Activated CD4-positive, alpha-beta T cell treated with anti-CD3 and anti-CD28 coated beads, Interleukin-2, amount 50 U/mL, for 4 hours (primary cell): ENCODE data around the gene CISH.

Source experiments
- DNase-seq, 2 experiments: peaks; one replicate each; pipeline ENCODE4 v3.0.0-alpha.2; 2020

CISH gene

DNA sequence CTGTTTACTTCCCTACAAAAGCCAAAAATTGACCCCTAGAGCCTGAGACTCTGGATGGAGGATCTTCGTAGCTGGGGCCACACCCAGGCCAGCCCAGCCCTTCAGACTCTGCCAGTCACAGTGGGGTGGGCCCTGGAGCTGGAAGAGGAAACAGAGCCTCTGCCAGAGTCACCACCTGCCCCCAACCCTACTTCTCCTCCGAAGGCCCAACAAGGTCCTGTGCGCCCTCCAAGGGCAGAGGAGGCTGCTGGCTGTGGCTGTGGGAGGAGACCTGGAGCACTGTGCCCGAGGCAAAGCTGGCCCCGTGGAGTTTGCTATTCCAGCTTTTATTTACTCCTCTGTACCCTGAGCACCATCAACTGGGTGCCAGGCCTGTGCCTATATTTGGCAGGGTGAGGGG, 19.0 kb downstream of the CISH start:
- DNase-seq = no peak

GRCh38 chr3:50591196-50591741, 20.3 kb downstream of the CISH start:
- no peak for DNase-seq

DNA sequence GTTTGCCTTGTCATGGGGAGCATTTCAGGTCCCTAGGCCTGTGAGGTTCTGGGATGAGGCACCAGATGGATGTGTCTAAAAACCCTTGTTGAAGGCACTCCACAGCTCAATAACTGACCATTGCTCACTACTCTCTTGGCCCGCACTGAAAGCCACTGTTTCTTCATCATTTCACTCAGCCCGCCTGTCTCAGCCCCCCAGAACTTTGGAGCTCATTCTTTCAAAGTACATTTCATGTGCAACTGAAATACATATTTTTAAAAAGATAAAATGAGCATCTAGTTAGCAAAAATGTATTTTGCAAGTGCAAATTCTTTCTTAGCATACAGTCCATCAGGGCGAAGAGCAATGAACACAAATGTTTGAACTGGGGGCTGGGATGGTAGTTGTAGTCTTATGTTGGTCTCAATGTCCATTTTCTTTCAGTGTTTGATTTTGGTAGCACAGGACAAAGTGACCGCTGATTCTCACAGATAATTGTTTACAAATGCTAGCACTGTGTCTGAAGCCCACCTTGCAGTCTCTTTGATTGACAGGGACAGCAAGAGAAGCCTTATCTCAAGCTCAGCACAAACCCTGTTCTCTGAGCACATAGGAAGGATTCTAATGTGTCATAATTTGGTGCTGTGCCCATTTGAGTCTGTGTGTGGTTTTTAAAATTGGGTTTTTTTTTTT, 22.7 kb downstream of the CISH start:
- DNase-seq = no peak

- peak; percentile 61 to 70 for DNase-seq
Measured at GRCh38 chr3:50587806-50588758, 23.5 kb downstream of the CISH start.

DNA sequence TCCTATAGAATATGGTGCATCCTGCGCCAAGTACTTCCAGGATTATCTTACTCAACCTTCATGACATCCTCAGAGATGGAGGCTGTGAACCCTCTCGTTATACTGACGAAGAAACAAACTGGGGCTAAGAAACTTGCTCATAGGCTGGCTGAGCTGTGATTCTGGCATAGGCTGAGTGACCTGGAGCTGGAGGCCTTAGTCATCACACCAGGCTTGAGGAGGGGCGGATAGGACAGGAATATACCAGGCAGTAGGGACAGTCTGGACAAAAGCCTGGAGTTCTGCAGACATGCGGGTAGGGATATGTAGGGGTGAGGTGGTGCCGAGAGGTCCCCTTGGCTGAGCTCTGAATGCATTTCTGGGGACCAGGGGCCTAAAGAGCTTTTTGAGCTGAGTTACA, 24.2 kb downstream of the CISH start:
- no peak for DNase-seq

DNA sequence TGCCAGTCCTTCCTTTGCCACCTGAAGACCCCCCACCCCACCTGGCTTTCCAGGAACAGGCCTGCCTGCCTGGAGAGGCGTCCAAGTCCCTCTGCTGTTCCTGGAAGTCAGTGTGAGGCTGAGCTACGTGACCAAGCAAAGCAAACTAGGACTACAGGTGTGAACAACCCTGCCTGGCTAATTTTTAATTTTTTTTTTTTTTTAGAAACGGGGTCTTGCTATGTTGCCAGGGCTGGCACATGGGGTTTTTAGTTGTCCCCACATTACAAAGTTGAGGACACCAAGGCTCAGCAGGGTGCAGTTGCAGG, 24.9 kb downstream of the CISH start:
- DNase-seq = no peak

DNA sequence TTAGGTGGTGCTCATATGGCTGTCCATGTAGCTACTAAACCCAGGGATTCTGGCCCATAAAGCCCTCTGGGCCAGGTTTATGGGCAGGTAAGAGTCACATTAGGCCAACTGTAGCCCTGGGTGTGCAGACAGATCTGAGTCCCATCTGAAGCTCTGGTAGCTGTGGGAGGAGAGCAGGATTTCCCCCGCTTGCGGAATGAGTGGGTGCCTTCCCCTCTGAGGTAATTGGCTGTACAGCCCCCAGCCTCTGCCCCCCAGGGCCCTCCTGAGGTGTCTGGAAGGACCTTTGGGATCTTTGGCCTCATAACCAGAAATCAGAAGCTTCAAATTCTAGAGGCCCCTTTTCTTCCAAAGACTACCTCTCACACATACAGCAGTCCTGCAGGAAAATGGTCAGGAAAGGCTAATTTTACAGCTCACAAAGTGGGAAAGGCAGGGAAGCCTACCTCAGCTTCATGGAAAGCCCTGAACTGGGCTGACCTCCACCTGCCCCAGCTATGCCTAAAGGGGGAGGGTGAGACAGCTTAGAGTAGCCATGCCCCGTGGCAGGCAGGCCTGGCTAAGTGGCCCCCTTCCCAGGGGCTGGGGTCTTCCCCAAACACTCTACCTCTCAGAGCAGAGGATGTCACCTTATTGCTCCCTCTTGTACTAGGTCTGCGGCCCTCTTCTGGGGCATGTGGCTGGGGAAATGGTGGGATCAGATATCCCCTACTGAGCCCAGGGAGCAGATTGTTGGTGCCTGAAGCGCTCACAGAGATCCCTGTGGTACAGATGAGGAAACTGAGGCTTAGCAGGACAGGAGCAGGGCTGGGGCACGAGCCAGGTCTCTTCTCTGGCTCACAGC, 25.4 kb downstream of the CISH start:
- DNase-seq = no peak

- DNase-seq = no peak
Measured at GRCh38 chr3:50584391-50584790, 27.2 kb downstream of the CISH start.

- no peak for DNase-seq
Measured at GRCh38 chr3:50583897-50584296, 27.7 kb downstream of the CISH start.

GRCh38 chr3:50582083-50582482, 29.5 kb downstream of the CISH start:
- DNase-seq = no peak

- DNase-seq = no peak
Measured at GRCh38 chr3:50581459-50581842, 30.1 kb downstream of the CISH start.

DNA sequence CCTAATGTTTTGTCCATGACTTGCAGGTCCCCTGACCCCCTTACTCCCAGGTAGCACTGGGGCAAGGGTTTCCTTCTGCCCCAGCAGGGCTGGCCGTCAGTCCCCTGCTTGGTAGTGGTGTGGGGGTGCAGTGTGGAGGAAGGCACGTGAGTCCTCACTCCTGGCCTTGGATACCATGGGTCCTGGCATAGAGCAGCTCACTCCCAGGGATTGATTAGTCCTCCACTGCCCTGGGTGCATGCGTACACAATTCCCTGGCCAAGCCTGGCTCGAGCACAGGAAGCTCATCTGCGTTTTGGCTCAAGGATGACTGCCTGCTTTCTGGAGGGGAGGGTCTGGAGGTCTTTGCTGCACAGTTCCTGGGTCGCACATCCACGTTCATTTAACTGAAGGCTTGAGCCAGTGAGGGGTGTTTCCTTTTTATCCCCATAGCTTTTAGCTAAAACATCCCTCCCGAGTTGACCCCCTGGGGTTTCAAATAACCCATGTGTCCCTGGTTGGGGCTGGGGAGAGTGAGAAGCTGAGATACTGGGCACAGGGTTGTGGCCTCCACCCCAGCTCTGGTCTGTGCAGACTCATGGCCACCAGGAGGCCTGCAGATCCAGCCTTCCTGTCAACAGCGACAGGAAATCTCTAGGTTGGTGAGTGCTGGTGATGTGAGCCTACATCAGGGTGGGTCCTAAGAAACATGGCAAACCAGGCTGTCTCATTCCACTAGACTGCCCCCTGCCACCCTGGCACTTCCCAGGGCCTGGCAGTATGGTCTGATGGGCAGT, 30.7 kb downstream of the CISH start:
- no peak for DNase-seq

- no peak for DNase-seq
Measured at GRCh38 chr3:50577348-50577747, 34.2 kb downstream of the CISH start.

GRCh38 chr3:50575372-50575771, 36.2 kb downstream of the CISH start:
- DNase-seq = no peak

- DNase-seq = no peak
Measured at GRCh38 chr3:50574444-50574831, 37.1 kb downstream of the CISH start.

DNA sequence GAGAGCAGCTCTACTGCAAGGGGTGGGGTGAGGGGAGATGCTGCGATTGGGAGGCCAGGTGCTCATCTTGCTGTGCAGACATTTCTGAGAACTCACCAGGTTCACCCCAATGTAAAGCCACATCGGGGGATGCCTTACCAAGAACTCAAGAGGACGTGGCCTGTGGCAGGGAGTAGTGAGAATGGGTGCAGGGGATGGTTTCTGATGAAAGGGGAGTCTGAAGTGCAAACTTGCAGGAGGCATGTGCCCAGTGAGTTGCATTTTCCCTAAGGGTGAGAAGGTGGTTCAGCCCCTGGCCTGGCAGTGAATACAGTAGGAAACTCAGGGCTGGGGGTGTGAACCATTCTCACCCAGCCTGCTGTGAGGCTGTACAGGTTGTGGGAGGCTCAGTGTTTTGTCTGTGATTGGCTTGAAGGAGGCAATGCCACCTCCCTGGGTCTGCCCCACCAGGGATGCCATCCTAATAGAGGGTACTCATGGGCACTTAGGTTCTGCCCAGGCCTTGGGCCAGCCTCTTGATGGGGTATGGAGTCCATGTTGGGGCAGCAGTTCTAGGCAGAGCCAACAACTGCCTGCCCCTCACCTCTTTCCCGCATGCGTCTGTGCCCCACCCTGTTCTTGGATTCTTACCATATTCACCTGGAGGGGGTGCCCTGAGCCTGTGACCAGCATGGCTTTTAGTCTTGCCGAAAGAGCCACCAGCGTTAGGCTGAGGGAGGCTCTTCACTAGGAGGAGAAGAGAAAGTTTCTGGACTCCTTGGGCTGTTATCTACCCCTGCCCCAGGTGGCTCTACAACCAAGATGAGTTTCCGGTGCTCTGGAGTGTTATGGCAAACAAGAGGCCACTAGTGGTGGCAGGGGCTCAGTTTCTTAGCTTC, 37.8 kb downstream of the CISH start:
- peak; percentile 68 to 78 for DNase-seq

DNA sequence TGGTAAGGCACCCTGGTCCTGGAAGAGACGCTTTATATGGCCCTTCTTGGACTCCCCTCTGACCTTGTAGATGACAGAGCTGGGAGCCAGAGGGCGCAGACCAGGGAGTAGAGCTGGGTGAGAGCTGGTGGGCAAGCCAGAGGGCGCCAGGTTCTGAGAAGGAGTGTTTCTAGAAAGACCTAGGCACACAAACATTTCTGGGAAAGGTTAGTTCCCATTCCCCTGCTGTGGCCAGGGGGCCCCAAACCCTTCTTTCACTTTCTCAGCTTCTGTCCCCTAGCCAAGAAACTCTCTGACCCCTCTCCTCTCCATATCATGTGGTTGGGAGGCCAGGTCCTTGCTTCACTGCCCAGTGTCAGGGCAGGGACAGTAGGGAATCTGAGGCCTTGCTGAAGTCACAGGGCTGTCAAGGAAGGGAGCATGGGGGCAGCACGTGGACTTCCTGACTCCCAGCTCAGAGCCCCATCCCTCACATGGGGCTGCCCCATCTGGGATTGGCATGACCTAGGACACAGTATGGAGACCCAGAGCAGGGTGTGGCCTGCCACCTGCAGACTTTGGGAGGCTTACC, 38.7 kb downstream of the CISH start:
- DNase-seq = peak; percentile 19 to 28

GRCh38 chr3:50572158-50572557, 39.4 kb downstream of the CISH start:
- peak; percentile 78 to 80 for DNase-seq

- DNase-seq = no peak
Measured at GRCh38 chr3:50571486-50571885, 40.1 kb downstream of the CISH start.

DNA sequence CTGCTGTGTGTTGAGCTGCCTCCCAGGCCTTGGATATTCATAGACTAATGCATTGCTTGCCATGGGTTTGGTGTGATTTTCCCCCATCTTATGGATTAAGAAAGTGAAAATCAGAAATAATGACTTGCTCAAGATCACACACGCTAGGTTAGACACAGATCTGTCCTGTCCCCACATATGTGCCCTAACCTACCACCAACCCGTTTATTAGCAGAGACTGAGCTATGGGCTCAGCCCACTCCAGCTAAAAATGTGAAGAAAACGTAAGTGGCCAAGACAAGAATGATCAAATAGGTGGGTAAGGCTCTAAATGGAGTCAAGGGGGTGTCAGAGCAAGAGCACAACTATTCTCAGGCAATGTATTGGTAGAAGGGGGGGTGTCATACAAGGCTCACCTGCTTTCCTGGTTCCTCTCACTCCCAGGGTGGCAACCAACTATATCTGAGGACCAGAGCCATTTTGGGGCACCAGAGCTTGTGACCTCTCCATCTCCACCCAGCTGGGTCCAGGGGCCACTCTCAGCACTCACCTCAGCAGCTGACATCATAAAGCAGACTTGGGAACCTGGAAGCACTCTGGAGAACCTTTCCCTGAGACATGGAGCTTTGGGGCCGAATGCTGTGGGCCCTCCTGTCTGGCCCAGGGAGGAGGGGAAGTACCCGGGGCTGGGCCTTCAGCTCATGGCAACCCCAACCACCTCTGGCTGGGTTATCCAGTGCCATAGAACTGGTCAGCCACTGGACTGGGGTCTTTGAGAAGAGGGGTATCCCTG, 40.9 kb downstream of the CISH start:
- DNase-seq = no peak
